Measurements from ENCODE around the gene SEC22A.
"Not testable (repeated sequence)": the region's sequence is repeated elsewhere in the genome, so short reads cannot be mapped to it uniquely, and the experiment has no call there.

Gene SEC22A

DNA sequence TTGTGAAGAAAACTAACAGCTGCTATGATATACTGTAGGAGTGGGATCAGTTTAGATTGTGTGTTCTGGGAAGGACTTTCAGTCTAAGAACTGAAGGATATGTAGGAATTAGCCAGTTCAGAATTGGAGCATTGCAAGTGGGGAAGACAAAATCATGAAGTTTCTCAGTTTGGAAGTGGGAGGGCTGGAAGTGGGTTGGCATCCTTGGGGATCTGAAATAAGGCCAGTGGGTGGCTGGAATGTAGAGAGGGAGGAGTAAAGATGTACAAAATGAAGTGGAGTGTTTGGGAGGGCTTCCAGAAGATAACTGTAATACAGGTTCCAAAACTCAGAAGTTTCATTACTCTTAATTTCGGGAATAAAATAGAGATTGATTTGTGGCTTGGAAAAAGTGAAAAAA is 17.2 kb downstream of the SEC22A start:
- Histone ChIP-seq H3K36me3 (ENCODE audit: insufficient read depth, low read length) (no peaks in the 10 kb centered on the region), H3K4me1 (ENCODE audit: insufficient read depth, low read length) (no peaks in the 10 kb centered on the region), H3K9me3 (ENCODE audit: control insufficient read depth, insufficient read depth, low read length) (no peaks in the 10 kb centered on the region), H3K9ac (ENCODE audit: low read depth, low read length) (no peak overlapping the region)

DNA sequence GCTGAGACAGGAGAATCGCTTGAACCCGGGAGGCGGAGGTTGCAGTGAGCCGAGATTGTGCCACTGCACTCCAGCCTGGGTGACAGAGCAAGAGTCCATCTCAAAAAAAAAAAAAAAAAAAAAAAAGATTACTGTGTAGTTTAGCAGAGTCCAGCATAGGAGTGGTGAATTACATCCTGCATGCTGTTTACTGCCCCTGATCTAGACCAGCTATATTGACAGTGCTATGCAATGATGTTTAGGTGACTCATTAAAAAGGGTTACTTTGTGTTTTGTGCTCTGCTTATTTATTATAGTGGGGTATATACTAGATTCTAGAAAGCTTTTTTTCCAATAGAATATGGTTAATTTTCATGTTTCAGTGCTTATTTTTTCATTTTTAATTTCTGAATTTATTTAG is 19.6 kb downstream of the SEC22A start:
- H3K4me1 ChIP-seq (ENCODE audit: insufficient read depth, low read length); H3K9me3 ChIP-seq (ENCODE audit: control insufficient read depth, insufficient read depth, low read length); H3K9ac ChIP-seq (ENCODE audit: low read depth, low read length); H3K36me3 ChIP-seq (ENCODE audit: insufficient read depth, low read length): not testable (repeated sequence)

DNA sequence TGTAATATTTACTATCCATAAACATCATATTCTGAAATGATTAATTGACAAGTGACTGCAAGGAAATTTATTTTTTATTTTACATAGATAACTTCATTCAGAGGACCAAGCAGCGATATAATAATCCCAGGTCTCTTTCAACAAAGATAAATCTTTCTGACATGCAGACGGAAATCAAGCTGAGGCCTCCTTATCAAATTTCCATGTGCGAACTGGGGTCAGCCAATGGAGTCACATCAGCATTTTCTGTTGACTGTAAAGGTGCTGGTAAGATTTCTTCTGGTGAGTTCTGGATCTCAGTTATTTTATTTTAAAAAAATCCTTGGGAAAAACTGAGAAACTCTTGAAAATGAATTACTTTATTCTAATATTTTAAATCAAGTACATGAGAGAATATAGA is 23.3 kb downstream of the SEC22A start:
- Histone ChIP-seq H3K9me3 (ENCODE audit: control insufficient read depth, insufficient read depth, low read length) (no peaks in the 10 kb centered on the region), H3K36me3 (ENCODE audit: insufficient read depth, low read length) (no peaks in the 10 kb centered on the region; the same call in 1 of the 2 replicates), H3K4me1 (ENCODE audit: insufficient read depth, low read length) (no peaks in the 10 kb centered on the region), H3K9ac (ENCODE audit: low read depth, low read length) (no peak overlapping the region)

DNA sequence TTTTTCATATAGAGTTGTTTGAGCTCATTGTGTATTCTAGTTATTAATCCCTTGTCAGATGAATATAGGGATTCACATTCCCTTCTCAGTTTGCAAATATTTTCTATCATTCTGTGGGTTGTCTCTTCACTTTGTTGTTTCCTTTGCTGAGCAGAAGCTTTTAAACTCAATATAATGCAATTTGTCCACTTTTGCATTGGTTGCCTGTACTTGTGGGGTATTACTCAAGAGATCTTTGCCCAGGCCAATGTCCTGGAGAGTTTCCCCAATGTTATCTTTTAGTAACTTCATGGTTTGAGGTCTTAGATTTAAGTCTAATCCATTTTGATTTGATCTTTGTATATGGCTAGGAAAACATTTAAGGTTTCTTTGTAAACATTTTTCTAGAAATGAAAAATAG is 24.8 kb downstream of the SEC22A start:
- Histone ChIP-seq H3K36me3 (ENCODE audit: insufficient read depth, low read length) (no peaks in the 10 kb centered on the region; the same call in 1 of the 2 replicates), H3K9ac (ENCODE audit: low read depth, low read length) (no peak overlapping the region), H3K4me1 (ENCODE audit: insufficient read depth, low read length) (no peaks in the 10 kb centered on the region), H3K9me3 (ENCODE audit: control insufficient read depth, insufficient read depth, low read length) (no peaks in the 10 kb centered on the region)

DNA sequence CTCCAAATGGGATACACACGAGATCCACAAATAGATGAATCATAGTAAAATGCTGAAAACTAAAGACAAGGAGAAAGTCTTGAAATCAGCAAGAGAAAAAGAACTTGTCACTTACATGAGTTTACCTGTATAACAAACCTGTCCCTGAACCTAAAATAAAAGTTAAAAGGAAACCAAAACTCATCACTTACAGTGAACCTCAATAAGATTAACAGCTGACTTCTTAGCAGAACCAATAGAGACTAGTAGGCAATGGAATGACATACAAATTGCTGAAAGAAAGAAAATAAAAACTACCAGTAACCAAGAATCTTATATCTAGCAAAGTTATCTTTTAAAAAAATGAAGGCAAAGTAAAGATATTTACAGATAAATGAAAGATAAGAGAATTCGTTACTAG is 27.4 kb downstream of the SEC22A start:
- Histone ChIP-seq H3K36me3 (ENCODE audit: insufficient read depth, low read length) (peaks cover 6% of the 10 kb centered on the region), H3K9me3 (ENCODE audit: control insufficient read depth, insufficient read depth, low read length) (no peaks in the 10 kb centered on the region; the same call in 1 of the 2 replicates), H3K4me1 (ENCODE audit: insufficient read depth, low read length) (no peaks in the 10 kb centered on the region), H3K9ac (ENCODE audit: low read depth, low read length) (no peak overlapping the region)

DNA sequence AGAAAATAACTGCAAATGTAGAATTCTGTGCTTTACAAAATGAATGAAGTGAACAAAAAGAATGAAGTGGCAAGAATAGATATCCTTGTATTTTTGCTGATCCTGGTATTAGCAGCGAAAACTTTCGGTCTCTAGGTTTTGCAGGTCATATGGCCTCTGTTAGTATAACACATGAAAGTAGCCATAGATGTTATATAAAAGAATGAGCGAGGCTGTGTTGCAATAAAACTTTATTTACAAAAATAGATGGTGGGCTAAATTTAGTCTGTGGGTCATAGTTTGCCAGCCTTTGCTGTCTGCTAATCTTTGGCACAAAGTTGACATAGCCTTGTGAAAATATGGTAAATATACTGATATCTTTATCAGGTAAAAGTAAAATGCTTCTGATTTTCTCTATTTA is 35.2 kb downstream of the SEC22A start:
- Histone ChIP-seq H3K9ac (ENCODE audit: low read depth, low read length) (no peak overlapping the region), H3K36me3 (ENCODE audit: insufficient read depth, low read length) (peaks cover 8% of the 10 kb centered on the region), H3K9me3 (ENCODE audit: control insufficient read depth, insufficient read depth, low read length) (no peaks in the 10 kb centered on the region; the same call in 1 of the 2 replicates), H3K4me1 (ENCODE audit: insufficient read depth, low read length) (no peaks in the 10 kb centered on the region)

DNA sequence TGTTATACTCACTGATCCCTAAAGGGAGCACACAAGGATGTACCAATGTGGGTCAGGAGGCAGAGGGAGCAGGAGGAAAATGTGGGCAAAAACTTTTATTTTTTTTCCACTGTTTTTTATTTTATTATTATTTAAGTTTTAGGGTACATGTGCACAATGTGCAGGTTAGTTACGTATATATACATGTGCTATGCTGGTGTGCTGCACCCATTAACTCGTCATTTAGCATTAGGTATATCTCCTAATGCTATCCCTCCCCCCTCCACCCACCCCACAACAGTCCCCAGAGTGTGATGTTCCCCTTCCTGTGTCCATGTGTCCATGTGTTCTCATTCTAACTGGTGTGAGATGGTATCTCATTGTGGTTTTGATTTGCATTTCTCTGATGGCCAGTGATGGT is 37.4 kb downstream of the SEC22A start:
- not testable (repeated sequence) for H3K4me1 ChIP-seq (ENCODE audit: insufficient read depth, low read length); H3K9ac ChIP-seq (ENCODE audit: low read depth, low read length); H3K36me3 ChIP-seq (ENCODE audit: insufficient read depth, low read length); H3K9me3 ChIP-seq (ENCODE audit: control insufficient read depth, insufficient read depth, low read length)

DNA sequence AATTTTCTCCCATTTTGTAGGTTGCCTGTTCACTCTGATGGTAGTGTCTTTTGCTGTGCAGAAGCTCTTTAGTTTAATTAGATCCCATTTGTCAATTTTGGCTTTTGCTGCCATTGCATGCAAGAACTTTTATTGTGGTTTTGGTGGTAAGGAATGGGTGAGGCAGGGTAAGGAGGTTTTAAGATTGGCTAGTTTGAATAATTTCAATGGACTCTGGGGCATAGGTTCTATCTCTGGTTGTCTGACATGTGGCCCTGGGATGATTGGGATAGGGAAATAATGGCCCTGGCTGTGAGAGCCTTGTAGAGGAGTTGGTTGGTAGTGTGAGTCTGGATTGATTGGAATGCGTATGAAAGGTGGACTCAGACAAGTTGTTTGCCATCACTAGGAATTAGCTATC is 38.0 kb downstream of the SEC22A start:
- H3K9me3 ChIP-seq (ENCODE audit: control insufficient read depth, insufficient read depth, low read length): no peaks in the 10 kb centered on the region
- H3K36me3 ChIP-seq (ENCODE audit: insufficient read depth, low read length): 0 out of 2 replicates have a peak, but pooled peaks cover 4% of the 10 kb centered on the region
- H3K4me1 ChIP-seq (ENCODE audit: insufficient read depth, low read length): no peaks in the 10 kb centered on the region
- H3K9ac ChIP-seq (ENCODE audit: low read depth, low read length): no peak overlapping the region

DNA sequence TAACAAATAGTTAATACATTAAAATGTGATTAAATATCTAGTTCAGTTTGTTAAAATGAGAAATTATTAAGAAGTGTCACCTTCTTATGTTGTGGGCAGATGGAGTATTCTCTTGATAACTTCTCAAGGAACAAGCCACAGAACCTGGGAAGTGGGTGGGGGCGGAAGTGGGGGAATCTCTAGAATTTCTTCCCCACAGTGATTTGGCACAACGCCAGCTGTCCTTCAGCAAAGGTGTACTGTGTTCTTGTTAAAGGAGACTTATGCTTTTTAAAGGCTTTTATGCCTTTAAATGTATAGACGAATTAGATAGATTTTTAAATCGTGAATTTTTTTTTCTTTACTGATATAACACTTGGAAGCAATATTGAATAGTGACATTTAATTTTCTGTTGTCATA is 42.4 kb downstream of the SEC22A start:
- no peaks in the 10 kb centered on the region for H3K4me1 ChIP-seq (ENCODE audit: insufficient read depth, low read length)
- no peaks in the 10 kb centered on the region for H3K9me3 ChIP-seq (ENCODE audit: control insufficient read depth, insufficient read depth, low read length)
- no peak overlapping the region for H3K9ac ChIP-seq (ENCODE audit: low read depth, low read length)
- H3K36me3 ChIP-seq (ENCODE audit: insufficient read depth, low read length): peaks cover 4% of the 10 kb centered on the region; the same call in 1 of the 2 replicates

DNA sequence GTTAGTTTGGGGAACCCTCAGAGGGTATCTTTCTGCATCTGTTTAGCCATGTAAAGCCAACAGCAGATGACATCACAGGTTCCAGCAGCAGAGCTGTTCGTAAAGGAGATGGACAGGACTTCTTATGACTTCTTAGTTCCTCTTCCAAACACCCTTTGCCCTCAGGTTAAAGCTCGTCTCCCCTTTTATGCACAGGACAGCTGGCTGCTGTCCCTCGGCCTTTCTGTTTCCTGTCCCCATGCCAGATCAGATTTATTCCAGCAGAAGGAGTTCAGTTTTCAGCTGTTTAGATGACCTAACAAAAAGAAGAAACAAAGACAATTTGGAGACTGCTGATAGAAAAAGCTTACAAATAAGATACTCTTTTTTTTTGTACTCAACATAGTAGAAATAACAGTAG is 45.1 kb downstream of the SEC22A start:
- Histone ChIP-seq H3K9ac (ENCODE audit: low read depth, low read length) (no peak overlapping the region), H3K36me3 (ENCODE audit: insufficient read depth, low read length) (peaks cover 1% of the 10 kb centered on the region), H3K9me3 (ENCODE audit: control insufficient read depth, insufficient read depth, low read length) (no peaks in the 10 kb centered on the region), H3K4me1 (ENCODE audit: insufficient read depth, low read length) (no peaks in the 10 kb centered on the region)

DNA sequence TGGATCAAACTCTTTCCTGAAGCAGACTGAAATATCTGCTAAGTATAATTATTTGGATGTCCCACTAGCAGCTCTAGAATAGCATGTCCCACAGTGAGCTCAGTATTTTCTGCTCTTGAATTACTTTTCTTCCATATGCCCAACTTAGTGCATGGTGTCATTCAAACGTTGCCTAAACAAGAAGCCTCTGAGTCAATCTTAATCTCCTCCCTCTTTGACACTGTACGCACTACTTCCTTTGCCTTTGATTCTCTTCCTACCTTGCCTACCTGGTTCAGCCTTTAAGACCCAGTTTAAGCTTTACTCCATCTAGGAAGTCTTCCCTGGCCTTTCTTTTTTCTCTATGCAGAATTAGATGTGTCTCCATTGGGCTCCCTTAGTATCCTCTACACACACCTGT is 54.5 kb downstream of the SEC22A start:
- no peaks in the 10 kb centered on the region; the same call in 1 of the 2 replicates for H3K36me3 ChIP-seq (ENCODE audit: insufficient read depth, low read length)
- no peaks in the 10 kb centered on the region for H3K4me1 ChIP-seq (ENCODE audit: insufficient read depth, low read length)
- H3K9me3 ChIP-seq (ENCODE audit: control insufficient read depth, insufficient read depth, low read length): no peaks in the 10 kb centered on the region
- no peak overlapping the region for H3K9ac ChIP-seq (ENCODE audit: low read depth, low read length)

DNA sequence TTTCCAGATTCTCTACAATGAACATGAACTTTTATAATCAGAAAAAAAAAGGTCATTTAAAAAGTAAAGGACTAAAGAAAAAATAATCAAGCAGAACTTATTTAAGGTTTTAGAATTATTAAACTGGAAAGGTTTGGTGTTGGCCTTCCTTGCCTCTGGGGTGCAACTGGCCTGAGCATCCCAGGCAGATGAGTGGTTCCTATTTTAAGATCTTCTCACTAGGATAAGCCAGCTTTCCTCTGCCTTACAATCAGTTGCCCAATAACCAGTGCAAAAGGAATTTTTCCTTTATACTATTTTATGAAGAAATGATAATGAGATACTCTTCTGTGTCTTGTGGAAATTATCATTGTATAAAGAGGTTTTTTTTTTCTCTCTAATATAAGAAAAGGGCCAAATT is 56.6 kb downstream of the SEC22A start:
- no peaks in the 10 kb centered on the region for H3K4me1 ChIP-seq (ENCODE audit: insufficient read depth, low read length)
- no peaks in the 10 kb centered on the region for H3K9me3 ChIP-seq (ENCODE audit: control insufficient read depth, insufficient read depth, low read length)
- H3K9ac ChIP-seq (ENCODE audit: low read depth, low read length): no peak overlapping the region
- no peaks in the 10 kb centered on the region for H3K36me3 ChIP-seq (ENCODE audit: insufficient read depth, low read length)

DNA sequence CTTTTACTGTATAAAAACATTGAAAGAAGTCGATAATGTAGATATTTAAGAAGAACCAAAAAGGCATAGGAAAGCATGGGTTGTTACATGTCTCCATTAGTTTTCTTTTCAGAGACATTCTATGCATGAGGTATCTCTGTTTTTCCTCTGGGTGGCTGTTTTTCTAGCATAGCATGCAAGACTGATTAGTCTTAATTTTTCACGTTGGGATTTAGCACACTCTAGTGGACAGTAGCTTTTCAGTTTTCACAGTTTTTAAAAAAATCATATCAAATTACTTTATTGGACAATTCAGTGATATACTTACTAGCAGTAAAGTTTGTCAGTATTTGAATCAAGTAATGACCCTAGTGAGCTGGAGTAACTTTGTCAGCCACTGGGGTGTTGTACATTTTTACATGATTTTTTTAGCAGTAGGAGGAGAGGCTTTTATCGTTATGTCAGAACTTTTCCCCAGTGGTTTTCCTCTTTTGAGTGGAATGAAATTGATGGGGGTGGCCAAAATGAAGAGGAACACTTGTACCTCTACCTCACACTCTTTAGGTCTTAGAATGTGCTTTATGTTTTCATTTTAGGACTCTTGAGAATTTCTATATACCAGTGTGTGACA is 57.2 kb downstream of the SEC22A start:
- Histone ChIP-seq H3K9ac (ENCODE audit: low read depth, low read length) (no peak overlapping the region), H3K36me3 (ENCODE audit: insufficient read depth, low read length) (no peaks in the 10 kb centered on the region), H3K9me3 (ENCODE audit: control insufficient read depth, insufficient read depth, low read length) (no peaks in the 10 kb centered on the region), H3K4me1 (ENCODE audit: insufficient read depth, low read length) (no peaks in the 10 kb centered on the region)

DNA sequence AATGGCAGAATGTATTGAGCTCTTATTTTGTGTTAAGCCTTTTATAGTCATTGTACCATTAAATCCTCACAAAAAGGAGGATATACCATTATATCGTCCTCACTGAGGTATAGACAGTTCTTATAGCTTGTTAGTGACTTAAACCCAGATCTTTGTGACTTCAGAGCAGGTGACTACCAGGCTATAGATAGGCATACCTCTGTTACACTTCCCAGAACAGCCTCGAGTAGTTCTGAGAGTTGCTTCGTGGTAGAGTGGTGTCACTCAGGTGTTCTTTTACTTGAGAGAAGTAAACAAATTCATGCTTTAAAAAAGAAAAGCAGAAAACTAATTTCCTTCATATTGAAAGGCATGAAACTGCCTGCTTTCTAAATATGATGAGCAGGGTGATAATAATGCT is 59.9 kb downstream of the SEC22A start:
- Histone ChIP-seq H3K9ac (ENCODE audit: low read depth, low read length) (no peak overlapping the region), H3K36me3 (ENCODE audit: insufficient read depth, low read length) (no peaks in the 10 kb centered on the region), H3K4me1 (ENCODE audit: insufficient read depth, low read length) (no peaks in the 10 kb centered on the region), H3K9me3 (ENCODE audit: control insufficient read depth, insufficient read depth, low read length) (no peaks in the 10 kb centered on the region)

DNA sequence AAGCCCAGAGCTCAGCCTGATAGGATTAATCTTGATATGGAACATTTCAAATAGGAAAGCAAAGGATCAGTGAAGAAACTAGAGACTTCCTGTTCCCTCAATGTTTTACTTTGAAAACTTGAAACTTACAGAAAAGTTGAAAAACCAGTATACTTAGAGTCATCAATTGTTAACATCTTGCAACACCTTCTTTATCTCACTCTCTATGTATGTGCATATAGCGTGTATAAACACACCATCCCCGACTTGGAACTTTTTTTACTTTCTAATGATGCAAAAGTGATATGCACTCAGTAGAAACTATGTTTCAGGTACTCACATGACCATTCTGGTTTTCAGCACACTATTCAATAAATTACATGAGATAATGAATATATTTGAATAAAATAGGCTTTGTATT is 60.5 kb downstream of the SEC22A start:
- H3K9me3 ChIP-seq (ENCODE audit: control insufficient read depth, insufficient read depth, low read length): no peaks in the 10 kb centered on the region
- no peaks in the 10 kb centered on the region for H3K36me3 ChIP-seq (ENCODE audit: insufficient read depth, low read length)
- H3K4me1 ChIP-seq (ENCODE audit: insufficient read depth, low read length): no peaks in the 10 kb centered on the region
- no peak overlapping the region for H3K9ac ChIP-seq (ENCODE audit: low read depth, low read length)

DNA sequence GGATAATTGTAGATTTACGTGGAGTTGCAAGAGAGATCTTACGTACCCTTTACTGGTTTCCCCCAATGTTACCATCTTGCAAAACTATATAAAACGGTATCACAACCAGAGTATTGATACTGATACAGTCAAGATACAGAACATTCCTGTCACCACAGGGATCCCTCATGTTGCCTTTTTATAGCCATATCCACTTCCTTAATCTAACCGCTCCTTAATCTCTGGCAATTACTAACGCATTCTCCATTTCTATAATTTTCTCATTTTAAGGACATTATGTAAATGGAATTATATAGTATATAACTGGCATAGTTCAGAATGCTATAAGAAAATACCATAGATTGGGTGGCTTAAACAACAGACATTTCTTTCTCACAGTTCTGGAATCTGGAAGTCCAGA is 61.1 kb downstream of the SEC22A start:
- Histone ChIP-seq H3K9me3 (ENCODE audit: control insufficient read depth, insufficient read depth, low read length) (no peaks in the 10 kb centered on the region), H3K36me3 (ENCODE audit: insufficient read depth, low read length) (no peaks in the 10 kb centered on the region), H3K4me1 (ENCODE audit: insufficient read depth, low read length) (no peaks in the 10 kb centered on the region), H3K9ac (ENCODE audit: low read depth, low read length) (no peak overlapping the region)

Measured in ES-I3 (cell line).